Dermis blood vessel endothelial cell (primary cell): ENCODE data around the gene BIRC7. TPM values are rescaled to one million over a fixed set of nuclear protein-coding genes. Genes with fewer than 3 reads are reported as not detected.

Experiments
- DNase-seq: peaks from one replicate; pipeline ENCODE4 v3.0.0; 2010
- total RNA-seq: library from RNA; depleted of rRNA; stranded (reverse); fragments of >200 nt; gene quantifications from 2 replicates; pipeline ENCODE4 v1.2.3, GENCODE V29; 2014

BIRC7 gene
- not detected in 2 replicates for total RNA-seq

GRCh38 chr20:63235399-63235983, at the start of gene BIRC7:
Gene BIRC7 (plus strand): TSS chr20:63235905. CDS start chr20:63236097, 192 bp downstream.
- DNase-seq: no peak

DNA sequence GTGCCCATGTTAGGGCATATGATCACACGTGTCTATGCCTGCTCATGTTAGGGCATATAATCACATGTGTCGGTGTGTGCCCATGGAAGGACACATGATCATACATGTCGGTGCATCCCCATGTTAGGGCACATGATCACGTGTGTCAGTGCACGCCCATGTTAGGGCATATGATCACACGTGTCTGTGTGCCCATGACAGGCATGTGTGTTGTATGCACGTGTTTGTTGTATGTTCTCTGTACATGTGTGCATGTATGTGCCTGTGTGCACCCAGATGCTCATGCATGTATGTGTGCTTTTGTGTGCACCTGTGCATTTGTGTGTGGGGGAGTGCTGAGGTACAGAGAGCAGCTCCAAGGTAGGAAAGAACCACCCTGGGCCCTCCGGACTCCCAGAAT, 49.6 kb upstream of the BIRC7 start:
- no peak for DNase-seq

DNA sequence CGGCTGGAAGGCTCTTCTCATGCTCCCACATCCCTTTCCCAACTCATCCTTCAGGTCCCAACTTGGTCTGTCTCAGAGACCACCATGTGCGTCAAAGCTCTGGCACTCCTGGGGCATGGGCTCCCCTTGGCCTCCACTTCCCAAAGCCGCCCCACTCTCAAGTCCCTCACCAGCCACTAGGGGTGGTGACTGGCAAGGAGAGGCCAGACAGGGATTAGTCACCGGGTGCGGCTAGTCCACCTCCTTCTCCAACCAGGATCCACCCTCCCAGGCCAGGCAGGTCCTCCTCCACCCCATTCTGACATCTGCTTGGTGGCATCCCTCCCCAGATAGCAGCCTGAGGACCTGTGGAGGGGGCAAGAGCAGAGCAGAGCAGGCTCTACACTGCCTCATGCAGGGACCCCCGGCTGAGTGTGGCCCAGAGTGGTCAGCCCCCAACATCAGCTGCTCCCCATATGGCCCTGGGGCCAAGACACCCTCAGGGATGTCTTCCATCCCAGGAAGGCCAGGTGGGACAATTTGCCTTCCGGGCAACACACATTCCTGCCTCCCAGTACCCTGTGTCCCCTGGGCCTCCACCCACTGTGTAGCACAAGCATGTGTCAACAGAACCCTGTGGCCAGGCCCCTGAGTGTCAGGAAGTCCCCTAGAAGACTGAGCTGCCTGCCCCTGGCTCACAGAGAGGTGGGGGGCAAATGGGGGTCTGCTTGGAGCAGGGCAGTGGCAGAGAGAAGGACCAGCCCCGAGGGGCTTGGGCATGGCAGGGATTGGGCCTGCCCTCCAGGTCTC, 49.0 kb upstream of the BIRC7 start:
- DNase-seq: no peak

GRCh38 chr20:63187338-63188158, 48.2 kb upstream of the BIRC7 start:
- DNase-seq: no peak

GRCh38 chr20:63188159-63188442, 47.6 kb upstream of the BIRC7 start:
- no peak for DNase-seq

- DNase-seq: no peak
These were observed 46.9 kb upstream of the BIRC7 start for GRCh38 chr20:63188641-63189321.

GRCh38 chr20:63189322-63189642, 46.4 kb upstream of the BIRC7 start:
- no peak for DNase-seq

DNA sequence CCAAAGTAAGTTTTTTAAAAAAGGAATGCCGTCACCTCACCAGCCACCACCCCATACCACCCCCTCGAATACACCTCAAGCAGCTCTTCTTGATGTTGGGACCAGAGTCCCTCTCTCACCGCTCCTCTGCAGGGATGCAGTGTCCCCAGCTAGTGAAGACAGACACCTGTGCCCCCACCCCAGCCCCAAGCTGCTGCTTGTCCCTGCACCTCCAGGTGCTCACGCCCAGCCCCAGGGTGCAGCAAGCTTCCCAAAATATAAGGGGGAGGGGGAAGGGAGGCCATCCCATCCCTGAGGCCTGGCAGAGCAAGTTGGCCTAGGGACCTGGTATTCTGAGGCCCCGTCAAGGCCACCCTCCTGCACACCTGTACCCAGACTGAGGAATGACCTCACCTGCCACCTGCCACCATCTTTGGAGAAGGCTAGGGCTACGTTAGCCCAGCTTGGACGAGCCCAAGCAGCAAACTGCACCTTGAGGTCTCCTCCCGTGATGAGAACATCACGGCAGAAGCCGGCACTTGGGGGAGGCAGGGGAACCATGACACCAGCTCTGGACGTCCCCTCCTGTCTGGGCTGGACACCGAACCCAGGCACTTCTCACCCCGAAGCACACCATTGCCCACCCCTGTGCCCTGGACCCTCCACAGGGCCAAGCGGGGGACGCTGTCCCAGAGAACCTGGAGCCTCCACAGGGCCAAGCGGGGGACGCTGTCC, 45.7 kb upstream of the BIRC7 start:
- DNase-seq: no peak

DNA sequence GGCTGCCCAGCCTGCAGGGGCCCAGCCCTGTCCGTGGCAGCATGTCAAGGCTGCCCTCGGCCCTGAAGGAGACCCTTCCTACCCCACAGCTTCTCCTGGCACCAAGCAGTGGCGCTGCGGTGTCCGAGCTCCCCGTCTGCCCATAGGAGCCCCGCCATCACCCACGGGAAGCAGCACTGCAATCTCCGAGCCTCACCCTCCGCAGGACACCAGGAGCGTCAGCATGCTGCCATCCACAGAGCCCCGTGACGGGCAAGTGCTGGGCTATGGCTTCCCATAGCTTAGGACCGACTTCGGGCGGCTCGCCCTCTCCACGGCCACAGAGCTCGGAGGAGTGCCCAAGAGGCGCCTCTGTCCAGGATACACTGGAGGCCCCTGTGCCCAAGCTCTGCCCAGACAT, 44.9 kb upstream of the BIRC7 start:
- DNase-seq: no peak

- peak; percentile 20 for DNase-seq
These were observed 44.3 kb upstream of the BIRC7 start for GRCh38 chr20:63191400-63191799.

GRCh38 chr20:63192721-63193120, 43.0 kb upstream of the BIRC7 start:
- DNase-seq: no peak

- DNase-seq: no peak
These were observed 41.5 kb upstream of the BIRC7 start for GRCh38 chr20:63194007-63194796.

DNA sequence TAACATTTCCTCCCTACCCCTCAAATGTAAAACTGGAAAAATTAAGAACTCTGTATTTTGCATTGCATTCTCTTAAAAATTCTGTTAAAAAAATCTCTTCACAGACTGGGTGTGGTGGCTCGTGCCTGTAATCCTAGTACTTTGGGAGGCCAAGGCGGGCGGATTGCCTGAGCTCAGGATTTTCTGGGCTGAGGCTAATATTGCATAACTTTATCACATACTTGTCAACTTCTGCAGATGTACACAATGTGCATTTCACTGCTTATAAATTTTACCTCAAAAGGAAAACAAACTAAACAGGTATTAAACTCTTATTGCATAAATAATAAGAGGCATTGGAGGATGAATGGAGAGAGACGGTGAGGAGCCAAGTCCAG, 40.9 kb upstream of the BIRC7 start:
- no peak for DNase-seq

GRCh38 chr20:63196768-63197470, 38.8 kb upstream of the BIRC7 start:
- no peak for DNase-seq

GRCh38 chr20:63198606-63199005, 37.1 kb upstream of the BIRC7 start:
- no peak for DNase-seq

GRCh38 chr20:63202021-63202420, 33.7 kb upstream of the BIRC7 start:
- DNase-seq: no peak

- no peak for DNase-seq
These were observed 32.7 kb upstream of the BIRC7 start for GRCh38 chr20:63202811-63203526.

- DNase-seq: no peak
These were observed 31.3 kb upstream of the BIRC7 start for GRCh38 chr20:63204362-63204761.

- DNase-seq: no peak
These were observed 29.8 kb upstream of the BIRC7 start for GRCh38 chr20:63205896-63206295.

- no peak for DNase-seq
These were observed 28.8 kb upstream of the BIRC7 start for GRCh38 chr20:63206878-63207277.
